Astrocyte (in vitro differentiated cells and primary cell): ENCODE results near the gene GASK1B. TPM values are rescaled to one million over a fixed set of nuclear protein-coding genes. Genes with fewer than 3 reads are reported as not detected.

Experiments used
- DNase-seq: peaks from one replicate; pipeline ENCODE4 v3.0.0-alpha.2; 2010; ENCODE audit warnings: low read depth
- FAIRE-seq: peaks from 2 replicates; lab custom pipeline; 2011; peaks lifted over from hg19 to GRCh38; lab: Jason Lieb, UNC
- H2AFZ ChIP-seq: 2 replicates; pipeline ENCODE4 v1.6.0; 2012; ENCODE audit warnings: low read depth, low read length, inconsistent platforms
- H3K27ac ChIP-seq: 2 replicates; pipeline ENCODE4 v1.5.1; 2011; ENCODE audit warnings: low read depth, low read length, inconsistent platforms
- H3K27me3 ChIP-seq: 2 replicates; pipeline ENCODE4 v1.6.0; 2011; ENCODE audit warnings: low read length, inconsistent platforms; ENCODE audit not compliant: insufficient read depth
- H3K36me3 ChIP-seq: 2 replicates; pipeline ENCODE4 v1.5.1; 2011; ENCODE audit warnings: low read length, inconsistent platforms; ENCODE audit not compliant: insufficient read depth
- H3K4me1 ChIP-seq: 2 replicates; pipeline ENCODE4 v1.5.1; 2011; ENCODE audit warnings: low read length, inconsistent platforms; ENCODE audit not compliant: insufficient read depth
- H3K4me2 ChIP-seq: 2 replicates; pipeline ENCODE4 v1.6.0; 2012; ENCODE audit warnings: low read length, inconsistent platforms
- H3K4me3 ChIP-seq: 2 replicates; pipeline ENCODE4 v1.5.1; 2011; ENCODE audit warnings: low read depth, mild to moderate bottlenecking, low read length, inconsistent platforms; ENCODE audit not compliant: insufficient read depth
- H3K79me2 ChIP-seq: 2 replicates; pipeline ENCODE4 v1.6.0; 2012; ENCODE audit warnings: mild to moderate bottlenecking, low read length, inconsistent platforms; ENCODE audit not compliant: insufficient read depth
- H3K9ac ChIP-seq: 2 replicates; pipeline ENCODE4 v1.6.0; 2012; ENCODE audit warnings: mild to moderate bottlenecking, low read length, inconsistent platforms
- H3K9me3 ChIP-seq: 2 replicates; pipeline ENCODE4 v1.5.1; 2012; ENCODE audit warnings: low read depth, mild to moderate bottlenecking, low read length, inconsistent platforms; ENCODE audit not compliant: insufficient read depth
- H4K20me1 ChIP-seq: 2 replicates; pipeline ENCODE4 v1.6.0; 2012; ENCODE audit warnings: low read length, inconsistent platforms; ENCODE audit not compliant: insufficient read depth
- H3K27ac Mint-ChIP-seq: one replicate; pipeline ENCODE4 v1.8.0; 2021; ENCODE audit warnings: mild to moderate bottlenecking, mixed read lengths; ENCODE audit not compliant: unreplicated experiment
- H3K27me3 Mint-ChIP-seq: one replicate; pipeline ENCODE4 v1.8.0; 2021; ENCODE audit warnings: low read depth, mixed read lengths; ENCODE audit not compliant: unreplicated experiment
- H3K36me3 Mint-ChIP-seq: one replicate; pipeline ENCODE4 v1.8.0; 2021; ENCODE audit warnings: low read depth, mixed read lengths; ENCODE audit not compliant: unreplicated experiment
- H3K4me1 Mint-ChIP-seq: one replicate; pipeline ENCODE4 v1.8.0; 2021; ENCODE audit warnings: low read depth, mixed read lengths; ENCODE audit not compliant: unreplicated experiment
- H3K4me3 Mint-ChIP-seq: one replicate; pipeline ENCODE4 v1.8.0; 2021; ENCODE audit warnings: mild to moderate bottlenecking, moderate library complexity, mixed read lengths; ENCODE audit not compliant: unreplicated experiment
- H3K9me3 Mint-ChIP-seq: one replicate; pipeline ENCODE4 v1.8.0; 2021; ENCODE audit warnings: mild to moderate bottlenecking, mixed read lengths; ENCODE audit not compliant: unreplicated experiment
- CTCF ChIP-seq: IDR thresholded peaks from 2 replicates; pipeline ENCODE4 v1.5.1; 2011; ENCODE audit warnings: low read depth, mild to moderate bottlenecking, inconsistent platforms, low read length, moderate library complexity; ENCODE audit not compliant: insufficient read depth
- EZH2 ChIP-seq: IDR thresholded peaks from 2 replicates; pipeline ENCODE4 v1.6.1; 2012; ENCODE audit warnings: mild to moderate bottlenecking, low read length, inconsistent platforms; ENCODE audit not compliant: insufficient read depth
- total RNA-seq: library from RNA; stranded (reverse); gene quantifications from 2 replicates; pipeline ENCODE4 v1.2.1, GENCODE V29; 2021

GASK1B gene
- total RNA-seq, 1 donor from 2014 or later: 34.2 TPM

DNA sequence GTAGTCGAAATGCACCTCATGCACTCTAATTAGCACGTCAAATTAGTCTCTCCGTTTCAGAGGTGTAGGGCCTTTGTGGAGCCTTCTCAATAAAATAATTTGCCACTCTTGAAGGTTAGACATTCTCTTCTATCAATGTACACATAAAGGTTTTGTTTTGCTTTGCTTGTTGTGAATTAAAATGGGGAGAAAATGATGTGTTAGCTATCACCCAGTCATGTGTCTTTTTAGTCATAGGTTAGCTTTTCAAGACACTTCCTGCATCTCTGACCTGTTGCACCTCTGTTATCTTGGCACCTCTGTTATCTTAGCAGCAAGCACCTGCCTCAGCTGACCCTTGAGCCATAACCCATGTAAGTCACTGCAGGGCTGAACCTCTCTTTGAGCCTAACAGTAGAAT, 38.4 kb upstream of the GASK1B start:
- no peak overlapping the region for H3K27ac Mint-ChIP-seq
- Histone ChIP-seq H3K9ac (peak overlapping the region; percentile 81), H3K4me2 (peak overlapping the region; percentile 89), H3K27me3 (no peaks in the 10 kb centered on the region), H3K36me3 (no peaks in the 10 kb centered on the region), H2AFZ (peak overlapping the region; percentile 40), H3K9me3 (no peaks in the 10 kb centered on the region), H3K4me3 (peak overlapping the region; percentile 65), H3K4me1 (peaks cover 9% of the 10 kb centered on the region), H4K20me1 (no peaks in the 10 kb centered on the region), H3K27ac (no peak overlapping the region), H3K79me2 (no peaks in the 10 kb centered on the region)
- no peaks in the 10 kb centered on the region for H3K36me3 Mint-ChIP-seq
- no peaks in the 10 kb centered on the region for H3K9me3 Mint-ChIP-seq
- FAIRE-seq (no peak), DNase-seq (no peak)
- H3K4me1 Mint-ChIP-seq: peaks cover 10% of the 10 kb centered on the region
- TF ChIP-seq EZH2 (no peak), CTCF (no peak)
- H3K4me3 Mint-ChIP-seq: peak overlapping the region; percentile 66
- H3K27me3 Mint-ChIP-seq: no peaks in the 10 kb centered on the region

GRCh38 chr4:158209825-158210807, 37.3 kb upstream of the GASK1B start, which contains the start of gene TMEM144:
Gene TMEM144, plus strand, starts transcription at chr4:158210486. Its CDS starts 2,182 bp downstream, at chr4:158212668.
- H3K27ac ChIP-seq: peak within 1 kb of the TSS; percentile 77
- H3K27ac Mint-ChIP-seq: peak within 1 kb of the TSS; percentile 92
- H3K4me3 ChIP-seq: peak within 1 kb of the TSS; percentile 65
- peaks cover 2% of the 10 kb centered on the region for H3K36me3 Mint-ChIP-seq
- H4K20me1 ChIP-seq: no peaks in the 10 kb centered on the region
- H3K27me3 Mint-ChIP-seq: no peaks in the 10 kb centered on the region
- H3K9me3 Mint-ChIP-seq: no peaks in the 10 kb centered on the region
- H3K79me2 ChIP-seq: no peaks in the 10 kb centered on the region
- H3K36me3 ChIP-seq: no peaks in the 10 kb centered on the region
- peaks cover 9% of the 10 kb centered on the region for H3K4me1 ChIP-seq
- FAIRE-seq: no peak
- no peak for TF ChIP-seq CTCF
- no peak for TF ChIP-seq EZH2
- no peaks in the 10 kb centered on the region for H3K27me3 ChIP-seq
- H3K4me1 Mint-ChIP-seq: peaks cover 10% of the 10 kb centered on the region
- no peaks in the 10 kb centered on the region for H3K9me3 ChIP-seq
- DNase-seq: peak; percentile 87
- peak within 1 kb of the TSS; percentile 88 for H3K4me3 Mint-ChIP-seq
- peak within 1 kb of the TSS; percentile 89 for H3K4me2 ChIP-seq
- peak within 1 kb of the TSS; percentile 95 for H2AFZ ChIP-seq
- H3K9ac ChIP-seq: peak within 1 kb of the TSS; percentile 81
